Heart right ventricle (tissue), 16 donors: ENCODE results near the gene PRIM2. TPM values are rescaled to one million over a fixed set of nuclear protein-coding genes. Genes with fewer than 3 reads are reported as not detected.
"Not testable (repeated sequence)": the region's sequence is repeated elsewhere in the genome, so short reads cannot be mapped to it uniquely, and the experiment has no call there.

Experiments
- ATAC-seq, 8 donors: fragments of 200-7000 bp; cut with Tn5 transposase; one replicate each; pipeline ENCODE4 v1.9.1; 2020; ENCODE audit warnings: mild to moderate bottlenecking in 8 of 8, moderate library complexity in 8 of 8, moderate number of reproducible peaks in 1 of 8
- DNase-seq, 2 donors: peaks; one replicate each; pipeline ENCODE4 v3.0.0-alpha.2; 2020
- H3K27ac ChIP-seq, 10 donors: fragments of 200-600 bp; sonication (generic) in 2 of 10; one replicate each; pipeline versions ENCODE4 v1.5.0 to v1.8.0; 2020 to 2022; ENCODE audit warnings: mild to moderate bottlenecking in 3 of 10
- H3K27me3 ChIP-seq, 7 donors: fragments of 200-600 bp; one replicate each; pipeline ENCODE4 v1.8.0; 2021 to 2022; ENCODE audit warnings: mild to moderate bottlenecking in 2 of 7
- H3K36me3 ChIP-seq, 9 donors: fragments of 200-600 bp; sonication (generic) in 1 of 9; one replicate each; pipeline versions ENCODE4 v1.5.0 to v1.8.0; 2020 to 2022; ENCODE audit warnings: mild to moderate bottlenecking in 2 of 9
- H3K4me1 ChIP-seq, 9 donors: fragments of 200-600 bp; sonication (generic) in 1 of 9; one replicate each; pipeline versions ENCODE4 v1.5.0 to v1.8.0; 2020 to 2022; ENCODE audit warnings: mild to moderate bottlenecking in 4 of 9
- H3K4me3 ChIP-seq, 10 donors: fragments of 200-600 bp; sonication (generic) in 2 of 10; one replicate each; pipeline versions ENCODE4 v1.5.0 to v1.8.0; 2020 to 2022; ENCODE audit warnings: mild to moderate bottlenecking in 7 of 10, moderate library complexity in 2 of 10
- H3K9me3 ChIP-seq, 11 donors: fragments of 200-600 bp in 10 of 11; sonication (generic) in 2 of 11; one replicate each; pipeline versions ENCODE4 v1.5.0 to v1.8.0; 2013 to 2022; ENCODE audit warnings: mild to moderate bottlenecking in 2 of 11, control low read depth in 1 of 11, moderate library complexity in 1 of 11
- WGBS, 2 donors: extraction: QIAGEN DNeasy Blood & Tissue Kit; methylation state at CpG; one replicate each; pipeline ENCODE4 v1.1.7; 2013; ENCODE audit warnings: inconsistent platforms in 1 of 2; 5-methylcytosine and 5-hydroxymethylcytosine counted together
- intact Hi-C, 10 donors: fragments of 100-400 bp; cut with DNase I; formaldehyde crosslinking; loops; one replicate each; pipeline versions ENCODE4 v1.11.1 to v1.14.2; 2022
- polyA plus RNA-seq, 2 donors: library from polyadenylated mRNA; stranded (reverse); fragments of 200-250 nt; gene quantifications; one replicate each; pipeline ENCODE4 v1.2.3, GENCODE V29; 2013
- total RNA-seq, 10 donors: library from RNA; stranded (reverse); fragmentation: NEBNext Ultra II Directional in 3 of 10; extraction: Animal tissue kit (Norgen Biotek cat#: 25700) in 3 of 10; gene quantifications; one replicate each; pipeline versions ENCODE4 v1.2.1 to v1.2.4, GENCODE V29; 2021 to 2023
- TF ChIP-seq, protein P1 (sequence below), 9 donors: fragments of 200-600 bp; sonication (generic) in 2 of 9; IDR thresholded peaks; one replicate each; pipeline versions ENCODE4 v1.5.0 to v1.8.0; 2021 to 2022; ENCODE audit warnings: antibody characterized with exemption in 9 of 9, mild to moderate bottlenecking in 5 of 9, moderate library complexity in 1 of 9
- donor health status: Arrhythmogenic right ventricular cardiomyopathy.
- donor health status: ischemic (EF 13 %, LVEDD 7.1; RV severe dilation, severe dysfunction).
- donor health status: healthy with polysubstance abuse.
- donor health status: DM: no; HTN: yes; CAD: no.
- donor health status: DM: no; HTN: no; CAD: no.
- donor health status: ischemic (EF 25% LVEDD 6.9; RV normal size, moderate dysfunction).
- donor health status: ischemic (EF 25% LVEDD 5.7; RV mildly dilated, moderate dysfunction).
- donor health status: healthy.
- donor health status: DM: yes; HTN: yes; CAD: no.
- donor health status: Ischemic cardiomyopathy.
- donor health status: ischemic (EF 35%, LVEDD 5.7; RV mildly dilated, moderate dysfunction).
- donor health status: nonischemic (EF 11% LVEDD 7.7; RV severe dilation, severe dysfunction).
- donor health status: DM: yes; HTN: yes; CAD: no.
- donor health status: PGD.
- donor health status: ischemic (EF 29% LVEDD 5.4; RV normal size, mild dysfunction).
- donor health status: nonischemic (EF 23%, LVEDD 6.1; RV moderate dilation, normal function).

PRIM2 gene
- total and polyA plus RNA-seq, 12 donors, result 2.5 to 5.5 (median 3.8) TPM

DNA sequence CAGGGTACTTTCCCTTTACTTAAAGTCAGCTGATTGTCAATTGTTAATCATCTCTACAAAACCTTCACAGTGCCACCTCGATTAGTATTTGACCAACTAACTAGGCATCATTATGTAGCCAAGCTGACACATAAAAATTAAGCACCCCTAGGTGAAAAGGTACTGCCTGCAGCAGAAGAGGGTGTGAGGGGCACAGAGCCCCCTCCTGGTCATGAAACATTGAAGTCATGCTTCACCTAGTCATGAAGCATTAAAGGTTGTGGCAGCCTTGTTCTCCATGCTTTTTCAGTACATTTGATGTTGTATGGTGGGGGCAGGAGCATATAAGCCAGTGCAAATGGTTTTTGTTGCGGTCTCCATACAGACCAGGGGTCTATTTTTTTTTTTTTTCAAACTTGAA lies 142.4 kb downstream of the PRIM2 start:
- intact Hi-C loops, H3K4me3 ChIP-seq, DNase-seq, H3K27me3 ChIP-seq, H3K27ac ChIP-seq, H3K36me3 ChIP-seq, H3K9me3 ChIP-seq, ATAC-seq, H3K4me1 ChIP-seq: not testable (repeated sequence)
- 89 to 95% methylated on average over 2 of the region's 2 CpGs for WGBS, 2 donors

DNA sequence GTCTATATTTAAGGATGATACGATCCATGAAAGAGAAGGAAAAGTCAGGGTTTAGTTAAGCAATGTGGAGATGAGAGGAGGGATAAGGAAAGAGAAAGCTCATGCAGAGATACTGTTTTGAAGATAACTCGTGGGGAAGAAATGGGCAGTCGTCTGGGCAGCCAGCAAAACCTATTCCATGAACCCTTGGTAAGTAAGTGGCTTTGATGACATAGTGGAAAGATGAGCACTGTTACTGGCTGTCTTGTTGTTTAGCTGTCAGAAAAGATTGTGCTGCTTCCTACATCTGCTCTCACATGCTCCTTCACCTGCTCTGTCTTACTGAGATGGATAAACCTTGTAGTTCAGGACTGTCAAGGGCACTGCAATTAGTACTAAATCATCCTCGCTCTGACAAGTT lies 143.6 kb downstream of the PRIM2 start:
- ATAC-seq, intact Hi-C loops, DNase-seq, H3K27me3 ChIP-seq, H3K27ac ChIP-seq, H3K36me3 ChIP-seq, H3K9me3 ChIP-seq, H3K4me3 ChIP-seq, H3K4me1 ChIP-seq: not testable (repeated sequence)
- 77 to 83% methylated on average over 4 of the region's 4 CpGs for WGBS, 2 donors

DNA sequence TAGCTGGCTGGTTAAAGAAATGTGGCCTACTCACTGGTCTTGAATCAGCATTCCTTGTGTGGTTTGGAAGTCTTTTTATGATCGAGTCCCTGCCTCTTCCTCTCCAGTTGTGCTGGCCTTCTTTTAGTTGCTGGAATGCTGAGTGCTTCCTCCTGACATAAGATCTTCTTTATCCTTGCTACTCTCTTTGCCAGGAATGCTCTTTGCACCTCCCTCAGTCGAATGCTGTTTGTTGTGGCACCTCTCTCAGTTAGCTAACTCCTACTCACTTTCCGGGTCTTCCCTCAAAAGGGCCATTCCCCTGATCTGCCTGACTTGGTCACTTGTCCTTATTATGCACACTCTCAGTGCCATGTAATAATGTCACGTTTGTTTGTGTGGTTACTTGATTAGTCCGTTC lies 146.4 kb downstream of the PRIM2 start:
- H3K4me1 ChIP-seq, H3K36me3 ChIP-seq, H3K4me3 ChIP-seq, H3K9me3 ChIP-seq, H3K27ac ChIP-seq, ATAC-seq, intact Hi-C loops, H3K27me3 ChIP-seq, DNase-seq: not testable (repeated sequence)
- 77 to 81% methylated on average over 5 of the region's 5 CpGs for WGBS, 2 donors

DNA sequence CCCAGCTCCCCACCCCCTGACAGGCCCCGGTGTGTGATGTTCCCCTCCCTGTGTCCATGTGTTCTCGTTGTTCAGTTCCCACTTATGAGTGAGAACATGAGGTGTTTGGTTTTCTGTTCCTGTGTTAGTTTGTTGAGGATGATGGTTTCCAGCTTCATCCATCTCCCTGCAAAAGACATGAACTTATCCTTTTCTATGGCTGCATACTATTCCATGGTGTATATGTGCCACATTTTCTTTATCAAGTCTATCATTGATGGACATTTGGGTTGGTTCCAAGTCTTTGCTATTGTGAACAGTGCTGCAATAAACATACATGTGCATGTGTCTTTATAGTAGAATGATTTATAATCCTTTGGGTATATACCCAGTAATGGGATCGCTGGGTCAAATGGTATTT lies 148.5 kb downstream of the PRIM2 start:
- H3K27me3 ChIP-seq, DNase-seq, H3K4me3 ChIP-seq, ATAC-seq, H3K36me3 ChIP-seq, intact Hi-C loops, H3K9me3 ChIP-seq, H3K4me1 ChIP-seq, H3K27ac ChIP-seq: not testable (repeated sequence)
- 98 to 100% methylated on average over 3 of the region's 3 CpGs for WGBS, 2 donors

DNA sequence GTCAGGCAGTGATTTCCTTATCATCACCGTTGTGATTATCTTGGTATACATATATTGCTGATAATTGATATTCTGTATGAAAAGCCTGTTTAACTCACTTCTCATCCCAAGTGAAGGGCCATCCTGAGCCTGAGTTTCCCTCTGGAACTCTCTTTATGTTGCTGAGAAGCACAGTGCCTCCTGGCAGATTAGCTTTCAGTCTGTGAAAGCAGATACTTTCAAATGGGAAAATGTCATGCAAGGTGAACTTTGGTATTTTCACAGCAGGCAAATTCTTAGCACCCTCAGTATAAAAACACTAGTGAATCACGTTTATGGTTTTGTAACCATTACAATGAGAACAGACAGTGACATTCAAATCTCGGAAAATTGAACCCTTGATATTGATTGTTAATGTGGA lies 151.6 kb downstream of the PRIM2 start:
- DNase-seq (no peak), ATAC-seq (no peak)
- H3K4me1 ChIP-seq, result peaks cover 0 to 12% (median 5%) of the 10 kb centered on the region in 9 donors
- TF ChIP-seq, protein P1, sequence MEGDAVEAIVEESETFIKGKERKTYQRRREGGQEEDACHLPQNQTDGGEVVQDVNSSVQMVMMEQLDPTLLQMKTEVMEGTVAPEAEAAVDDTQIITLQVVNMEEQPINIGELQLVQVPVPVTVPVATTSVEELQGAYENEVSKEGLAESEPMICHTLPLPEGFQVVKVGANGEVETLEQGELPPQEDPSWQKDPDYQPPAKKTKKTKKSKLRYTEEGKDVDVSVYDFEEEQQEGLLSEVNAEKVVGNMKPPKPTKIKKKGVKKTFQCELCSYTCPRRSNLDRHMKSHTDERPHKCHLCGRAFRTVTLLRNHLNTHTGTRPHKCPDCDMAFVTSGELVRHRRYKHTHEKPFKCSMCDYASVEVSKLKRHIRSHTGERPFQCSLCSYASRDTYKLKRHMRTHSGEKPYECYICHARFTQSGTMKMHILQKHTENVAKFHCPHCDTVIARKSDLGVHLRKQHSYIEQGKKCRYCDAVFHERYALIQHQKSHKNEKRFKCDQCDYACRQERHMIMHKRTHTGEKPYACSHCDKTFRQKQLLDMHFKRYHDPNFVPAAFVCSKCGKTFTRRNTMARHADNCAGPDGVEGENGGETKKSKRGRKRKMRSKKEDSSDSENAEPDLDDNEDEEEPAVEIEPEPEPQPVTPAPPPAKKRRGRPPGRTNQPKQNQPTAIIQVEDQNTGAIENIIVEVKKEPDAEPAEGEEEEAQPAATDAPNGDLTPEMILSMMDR (IDR thresholded peaks at IDR 0.05), result no peak
- no peak overlapping the region for H3K4me3 ChIP-seq
- H3K9me3 ChIP-seq, result peaks cover 0 to 8% (median 0%) of the 10 kb centered on the region in 11 donors
- 67 to 68% methylated on average over 3 of the region's 3 CpGs for WGBS, 2 donors
- H3K27ac ChIP-seq, result no peak overlapping the region
- H3K27me3 ChIP-seq, result no peaks in the 10 kb centered on the region
- intact Hi-C loops, result no loop called here
- no peaks in the 10 kb centered on the region for H3K36me3 ChIP-seq

DNA sequence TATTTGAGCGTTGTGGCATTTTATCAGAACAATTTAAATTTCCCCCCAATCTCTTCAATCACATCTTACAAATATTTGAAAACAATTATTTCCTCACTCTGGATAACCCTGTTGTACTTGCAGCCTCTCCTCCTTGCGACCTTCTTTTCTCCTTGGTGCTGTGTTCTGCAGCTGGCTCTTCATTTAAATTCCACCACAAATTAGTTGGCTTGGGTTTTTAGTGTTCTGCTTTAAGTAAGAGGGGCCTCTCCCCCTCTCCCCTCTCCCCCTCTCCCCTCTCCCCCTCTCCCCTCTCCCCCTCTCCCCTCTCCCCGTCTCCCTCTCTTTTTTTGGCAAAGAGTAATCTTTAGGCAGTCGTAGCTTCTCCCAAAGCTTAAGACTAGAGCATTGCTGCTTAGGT lies 152.7 kb downstream of the PRIM2 start:
- intact Hi-C loops, DNase-seq, H3K36me3 ChIP-seq, H3K4me3 ChIP-seq, H3K9me3 ChIP-seq, ATAC-seq, H3K27me3 ChIP-seq, H3K27ac ChIP-seq: not testable (repeated sequence)
- WGBS, 2 donors, result 69 to 81% methylated on average over 3 to 4 of the region's 4 CpGs
- H3K4me1 ChIP-seq, result peaks cover 0 to 12% (median 5%) of the 10 kb centered on the region in 9 donors

DNA sequence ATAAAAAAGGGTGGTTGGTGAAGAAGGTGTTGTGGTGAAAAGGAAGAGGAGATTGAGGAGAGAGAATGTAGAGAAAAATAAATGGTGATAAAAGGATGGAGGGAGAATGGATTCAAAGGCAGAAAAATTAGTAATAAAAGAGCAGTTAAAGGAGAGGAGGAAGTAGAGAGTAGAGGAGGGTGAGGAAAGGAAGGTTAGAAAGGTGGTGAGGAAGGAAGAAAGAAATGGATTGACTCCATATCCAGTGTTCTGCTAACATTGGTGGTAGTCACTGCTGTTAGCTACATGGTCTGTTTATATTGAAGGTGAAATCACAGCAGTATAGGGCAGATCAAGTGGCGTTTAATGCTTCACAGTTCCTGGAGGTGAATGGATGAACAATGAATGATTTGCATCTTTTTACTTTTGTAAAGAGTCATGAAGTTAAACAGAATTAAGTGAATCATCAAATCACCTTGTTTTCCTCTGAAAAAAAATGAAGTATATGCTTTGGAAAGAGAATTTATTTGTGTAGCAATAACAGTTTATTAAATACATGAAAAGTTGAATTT lies 154.0 kb downstream of the PRIM2 start:
- H3K27ac ChIP-seq, H3K27me3 ChIP-seq, H3K36me3 ChIP-seq, H3K9me3 ChIP-seq, H3K4me3 ChIP-seq, intact Hi-C loops, ATAC-seq, DNase-seq: not testable (repeated sequence)
- H3K4me1 ChIP-seq, result peaks cover 0 to 12% (median 5%) of the 10 kb centered on the region in 9 donors
- WGBS, 2 donors, result 80 to 87% methylated on average over 1 of the region's 1 CpG

DNA sequence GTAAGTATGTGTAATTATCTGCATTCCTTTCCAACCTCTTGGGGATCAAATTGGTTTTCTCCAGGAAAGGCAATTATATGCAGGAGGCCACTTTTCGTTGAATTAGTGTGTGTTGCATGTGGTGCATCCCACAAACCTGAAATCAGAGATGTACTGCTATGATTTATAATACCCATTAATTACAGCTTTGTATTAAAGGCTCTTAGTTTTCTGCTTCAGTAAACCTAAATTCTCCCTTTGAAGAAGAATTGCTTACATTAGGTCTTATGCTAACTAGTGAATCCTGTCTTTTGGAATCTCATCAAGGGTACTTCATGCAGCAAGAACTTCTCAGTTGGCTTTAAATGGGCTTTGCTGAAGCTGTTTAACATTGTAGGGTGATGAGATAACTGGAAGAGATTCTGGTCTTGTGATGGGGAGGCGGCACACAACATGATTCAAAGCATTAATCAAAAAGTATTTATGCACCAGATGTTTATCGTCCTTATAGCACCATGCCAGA lies 155.5 kb downstream of the PRIM2 start:
- H3K4me3 ChIP-seq, H3K27ac ChIP-seq, intact Hi-C loops, ATAC-seq, H3K36me3 ChIP-seq, H3K27me3 ChIP-seq, DNase-seq, H3K9me3 ChIP-seq: not testable (repeated sequence)
- peaks cover 0 to 12% (median 5%) of the 10 kb centered on the region in 9 donors for H3K4me1 ChIP-seq
- WGBS, 2 donors, result 39 to 50% methylated on average over 3 of the region's 3 CpGs

DNA sequence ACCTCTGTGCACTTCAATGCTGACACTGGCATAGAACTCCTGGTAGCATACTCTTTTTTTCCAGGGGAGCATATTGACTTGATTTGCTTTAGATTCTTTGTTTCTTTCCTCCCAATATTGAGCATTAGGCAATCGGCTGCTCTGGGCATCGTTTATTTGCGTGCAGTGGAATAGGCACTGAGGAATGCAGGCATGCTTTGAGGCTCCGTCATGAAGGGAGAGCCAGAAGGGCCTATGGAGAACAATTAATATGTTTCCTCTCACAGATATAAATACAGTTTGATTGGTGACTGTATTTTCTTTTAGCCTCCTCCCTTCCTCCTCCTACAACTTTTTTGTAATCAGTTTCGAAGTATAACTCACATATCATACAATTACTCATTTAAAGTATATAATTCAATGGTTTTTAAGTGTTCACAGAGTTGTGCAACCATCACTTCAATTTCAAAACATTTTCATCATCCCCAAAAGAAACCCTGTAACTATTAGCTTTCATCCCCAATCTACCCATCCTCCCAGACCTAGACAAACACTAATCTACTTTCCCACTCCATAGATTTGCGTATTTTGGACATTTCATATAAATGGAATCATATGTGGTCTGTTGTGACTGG lies 157.5 kb downstream of the PRIM2 start:
- WGBS, 2 donors, result 88 to 93% methylated on average over 6 of the region's 6 CpGs
- not testable (repeated sequence) for H3K27me3 ChIP-seq

DNA sequence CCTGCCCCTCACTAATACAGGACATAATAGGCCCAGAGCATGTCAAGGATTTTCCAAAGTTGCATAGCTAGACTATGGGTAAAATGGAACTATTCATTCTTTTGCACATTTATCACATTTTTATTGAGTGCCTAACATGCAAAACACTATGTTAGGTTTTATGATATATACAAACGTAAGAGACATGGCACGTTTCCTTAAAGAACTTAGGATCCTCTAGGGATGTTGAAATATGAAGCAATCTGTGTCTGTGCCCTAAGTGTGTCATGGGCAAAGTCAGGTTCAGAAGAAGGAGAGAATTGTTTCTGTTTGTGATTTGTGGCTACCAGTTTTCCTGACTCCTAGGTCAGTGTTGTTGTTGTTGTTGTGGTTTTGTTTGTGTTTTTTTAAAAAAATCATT lies 158.2 kb downstream of the PRIM2 start:
- DNase-seq, H3K9me3 ChIP-seq, intact Hi-C loops, H3K27me3 ChIP-seq, H3K4me3 ChIP-seq, H3K27ac ChIP-seq, H3K36me3 ChIP-seq, ATAC-seq: not testable (repeated sequence)
- peaks cover 0 to 12% (median 5%) of the 10 kb centered on the region in 9 donors for H3K4me1 ChIP-seq
- 87 to 91% methylated on average over 2 of the region's 2 CpGs for WGBS, 2 donors

More for the DNA sequence above, 157.5 kb downstream of the PRIM2 start:
- DNase-seq, H3K9me3 ChIP-seq, ATAC-seq, H3K4me3 ChIP-seq, intact Hi-C loops, H3K27ac ChIP-seq, H3K36me3 ChIP-seq: not testable (repeated sequence)
- peaks cover 0 to 12% (median 5%) of the 10 kb centered on the region in 9 donors for H3K4me1 ChIP-seq

DNA sequence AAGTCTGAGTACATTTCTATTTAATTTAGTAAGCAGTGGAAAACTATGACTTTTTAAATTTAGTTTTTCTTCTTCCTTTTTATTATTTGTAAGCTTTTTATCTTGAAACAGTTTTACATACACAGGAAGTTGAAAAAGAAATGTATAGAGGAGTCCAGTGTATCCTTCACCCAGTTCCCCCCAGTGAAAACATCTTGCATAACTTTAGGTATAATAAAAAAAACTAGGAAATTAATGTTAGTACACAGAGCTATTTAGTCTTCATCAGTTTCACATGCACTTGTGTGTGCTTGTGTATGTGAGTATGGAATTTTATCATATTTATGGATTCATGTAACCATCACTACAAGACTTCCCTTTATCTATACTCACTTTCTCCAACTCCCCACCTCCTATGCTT lies 162.8 kb downstream of the PRIM2 start:
- H3K27me3 ChIP-seq, ATAC-seq, H3K27ac ChIP-seq, intact Hi-C loops, H3K36me3 ChIP-seq, H3K9me3 ChIP-seq, DNase-seq, H3K4me1 ChIP-seq, H3K4me3 ChIP-seq: not testable (repeated sequence)
